Measurements from ENCODE around the gene KCTD6.

DNA sequence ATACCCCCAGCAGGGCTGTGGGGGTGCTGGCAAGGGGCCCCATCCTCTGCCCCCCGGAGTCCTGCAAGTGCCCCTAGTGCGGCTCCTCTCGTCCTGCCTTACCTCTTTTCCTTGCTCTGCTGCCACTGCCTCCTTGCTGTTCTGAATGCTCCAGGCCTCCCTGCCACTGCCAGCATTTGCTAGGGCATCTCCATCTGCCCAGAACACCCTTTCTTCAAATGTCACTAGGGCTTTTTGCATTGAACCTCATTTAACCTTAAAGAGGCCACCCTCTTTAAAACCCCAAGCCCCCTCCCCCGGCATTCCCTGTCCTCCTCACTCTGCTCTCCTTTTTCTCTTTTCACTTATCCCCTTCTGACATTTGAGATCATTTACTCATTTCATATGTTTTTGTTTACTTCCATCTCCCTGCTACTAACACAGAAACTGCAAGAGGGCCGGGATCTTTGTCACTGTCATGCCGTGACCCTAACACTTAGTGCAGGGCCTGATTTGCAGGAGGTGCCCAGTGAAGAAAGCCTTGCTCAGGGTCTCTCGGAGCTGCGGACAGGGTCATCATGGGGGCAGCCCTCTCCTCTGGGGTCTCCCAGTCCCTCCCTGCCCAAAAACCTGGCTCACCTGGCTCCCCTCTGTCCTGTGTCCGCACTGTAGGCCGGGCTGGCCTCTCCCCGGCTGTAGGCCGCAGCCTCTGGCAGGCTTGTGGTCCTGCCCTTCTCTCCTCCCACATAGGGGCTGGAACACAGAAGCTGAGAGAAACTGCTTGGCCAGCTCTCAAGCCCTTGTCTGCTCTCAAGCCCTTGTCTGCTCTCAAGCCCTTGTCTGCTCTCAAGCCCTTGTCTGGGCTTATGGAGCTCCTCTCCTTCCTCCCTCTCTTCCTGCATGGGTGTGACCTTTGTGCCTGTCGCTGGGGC, 44.9 kb downstream of the KCTD6 start, which contains the start of gene ACOX2:
- TF ChIP-seq, protein P1, sequence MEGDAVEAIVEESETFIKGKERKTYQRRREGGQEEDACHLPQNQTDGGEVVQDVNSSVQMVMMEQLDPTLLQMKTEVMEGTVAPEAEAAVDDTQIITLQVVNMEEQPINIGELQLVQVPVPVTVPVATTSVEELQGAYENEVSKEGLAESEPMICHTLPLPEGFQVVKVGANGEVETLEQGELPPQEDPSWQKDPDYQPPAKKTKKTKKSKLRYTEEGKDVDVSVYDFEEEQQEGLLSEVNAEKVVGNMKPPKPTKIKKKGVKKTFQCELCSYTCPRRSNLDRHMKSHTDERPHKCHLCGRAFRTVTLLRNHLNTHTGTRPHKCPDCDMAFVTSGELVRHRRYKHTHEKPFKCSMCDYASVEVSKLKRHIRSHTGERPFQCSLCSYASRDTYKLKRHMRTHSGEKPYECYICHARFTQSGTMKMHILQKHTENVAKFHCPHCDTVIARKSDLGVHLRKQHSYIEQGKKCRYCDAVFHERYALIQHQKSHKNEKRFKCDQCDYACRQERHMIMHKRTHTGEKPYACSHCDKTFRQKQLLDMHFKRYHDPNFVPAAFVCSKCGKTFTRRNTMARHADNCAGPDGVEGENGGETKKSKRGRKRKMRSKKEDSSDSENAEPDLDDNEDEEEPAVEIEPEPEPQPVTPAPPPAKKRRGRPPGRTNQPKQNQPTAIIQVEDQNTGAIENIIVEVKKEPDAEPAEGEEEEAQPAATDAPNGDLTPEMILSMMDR (optimal IDR thresholded peaks at IDR 0.05 in 1 of 3, IDR thresholded peaks at IDR 0.05 in 1 of 3, conservative IDR thresholded peaks at IDR 0.05 in 1 of 3; ENCODE audit: extremely low read depth in 1 of 3, insufficient read depth in 2 of 3, low read length in 3 of 3), result no peak
- TF ChIP-seq EZH2 (IDR thresholded peaks at IDR 0.05; ENCODE audit: low read length), result no peak

Data from keratinocyte (primary cell).